HG02610 (cell line): ENCODE results near the gene CA4.
"Not testable (repeated sequence)": the region's sequence is repeated elsewhere in the genome, so short reads cannot be mapped to it uniquely, and the experiment has no call there.

Source experiments
- ATAC-seq: cut with Tn5 transposase; IDR thresholded peaks from one replicate; pipeline ENCODE4 v1.9.1; 2021; ENCODE audit warnings: mild to moderate bottlenecking, moderate library complexity; ENCODE audit not compliant: unreplicated experiment

Gene CA4

DNA sequence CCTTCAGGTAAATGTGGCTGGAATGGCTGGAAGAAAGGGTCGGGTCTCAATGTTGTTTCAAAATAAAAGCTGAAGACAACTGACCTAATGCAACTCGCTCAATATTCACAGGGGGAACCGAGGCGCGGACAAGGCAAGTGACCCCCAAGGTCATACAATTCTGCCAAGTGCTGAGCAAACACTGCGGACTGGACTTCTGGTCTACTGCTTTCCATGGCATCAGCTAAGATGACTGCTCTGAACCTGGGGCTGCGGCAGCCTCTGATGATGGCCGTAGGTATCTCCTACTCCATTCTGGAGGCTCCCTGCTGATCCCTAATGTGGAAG lies 21.9 kb downstream of the CA4 start:
- ATAC-seq: no peak

DNA sequence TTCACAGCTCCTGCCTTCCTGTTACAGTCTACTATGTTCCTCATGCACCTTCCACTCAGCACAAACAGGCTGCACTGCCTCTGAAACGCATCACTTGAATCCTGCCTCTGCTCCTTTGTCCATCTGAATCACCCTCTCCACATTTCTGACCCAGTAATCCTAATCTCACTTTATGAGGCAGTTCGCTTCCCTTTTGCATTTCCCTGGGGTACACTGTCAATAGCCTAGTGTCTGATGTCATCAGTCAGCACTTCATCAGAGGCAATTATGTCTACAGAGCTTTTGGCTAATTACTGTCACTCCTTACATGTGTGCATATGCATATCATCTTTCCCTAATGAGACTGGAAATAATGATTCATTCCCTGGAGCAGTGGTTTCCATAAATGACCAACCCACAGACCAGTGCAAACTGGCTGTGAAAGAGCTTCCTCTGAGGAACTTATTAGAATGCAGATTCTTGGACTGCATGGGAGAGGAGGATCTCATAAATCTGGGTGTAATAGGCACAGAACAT lies 23.6 kb downstream of the CA4 start:
- ATAC-seq: no peak

DNA sequence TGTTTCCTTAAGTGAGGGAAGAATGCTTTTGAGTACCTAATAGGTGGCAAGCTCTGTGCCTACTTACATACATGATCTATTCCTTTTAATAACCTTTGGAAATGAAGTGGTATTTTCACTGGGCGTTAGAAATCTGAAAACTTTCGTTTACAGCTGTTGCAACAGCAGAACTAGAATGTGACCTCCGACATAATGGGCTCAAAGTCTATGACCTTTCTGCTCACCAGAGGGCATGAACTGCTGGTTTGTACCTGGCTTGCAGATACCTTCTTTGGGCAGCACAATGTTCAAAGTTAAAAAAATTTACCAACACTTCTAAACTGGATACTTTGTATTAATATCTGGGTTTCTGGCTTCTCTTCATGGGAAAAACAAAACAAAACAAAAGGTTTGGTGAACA lies 24.3 kb downstream of the CA4 start:
- ATAC-seq: no peak

DNA sequence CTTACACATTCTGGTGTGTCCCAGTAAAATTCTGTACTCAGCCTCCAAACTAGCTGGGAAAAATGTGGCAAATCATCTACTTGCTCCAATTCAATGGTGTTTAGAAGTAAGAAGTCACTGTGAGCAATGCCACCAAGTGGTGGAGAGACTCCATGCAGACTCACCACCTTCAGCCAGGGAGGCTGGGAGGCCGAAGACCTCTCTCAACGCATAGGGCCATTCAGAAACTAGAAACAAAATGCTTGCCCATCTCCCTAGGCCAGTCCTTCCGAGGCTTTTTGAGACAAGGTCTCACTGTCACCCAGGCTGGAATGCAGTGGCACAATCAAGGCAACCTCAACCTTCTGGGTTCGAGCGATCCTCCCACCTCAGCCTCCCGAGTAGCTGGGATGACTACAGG lies 25.0 kb downstream of the CA4 start:
- ATAC-seq: not testable (repeated sequence)

DNA sequence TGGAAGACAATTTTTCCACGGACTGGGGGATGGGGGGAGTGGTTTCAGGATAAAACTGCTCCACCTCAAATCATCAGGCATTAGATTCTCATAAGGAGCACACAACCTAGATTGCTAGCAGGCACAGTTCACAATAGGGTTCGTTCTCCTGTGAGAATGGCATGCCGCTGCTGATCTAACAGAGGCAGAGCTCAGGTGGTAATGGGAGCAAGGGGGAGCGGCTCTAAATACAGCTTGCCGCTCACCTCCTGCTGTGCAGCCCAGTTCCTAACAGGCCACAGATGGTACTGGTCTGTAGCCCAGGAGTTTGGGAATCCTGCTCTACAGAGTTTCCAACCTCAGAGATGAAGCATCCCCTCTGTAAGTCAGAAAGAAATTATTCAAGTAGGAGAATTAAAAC lies 27.0 kb downstream of the CA4 start:
- ATAC-seq: not testable (repeated sequence)

DNA sequence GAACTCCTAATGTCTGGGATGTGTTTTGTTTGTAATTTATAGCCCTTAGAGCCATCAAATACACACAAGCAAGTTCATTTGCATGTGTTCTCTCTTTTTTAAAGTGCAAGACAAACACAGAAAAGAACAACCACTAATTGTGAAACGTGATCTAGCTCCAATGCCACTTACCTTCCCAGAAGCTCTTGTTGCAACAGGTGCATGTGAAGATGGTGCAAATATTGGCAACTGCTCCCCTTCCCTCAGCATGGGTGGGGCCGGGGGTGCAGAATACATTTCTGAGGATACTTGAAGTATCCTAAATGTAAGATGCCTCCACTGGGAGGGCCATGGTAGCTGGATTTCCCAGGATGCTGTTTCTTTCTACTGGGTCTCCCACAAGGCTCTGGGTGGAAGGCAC lies 28.4 kb downstream of the CA4 start:
- not testable (repeated sequence) for ATAC-seq

DNA sequence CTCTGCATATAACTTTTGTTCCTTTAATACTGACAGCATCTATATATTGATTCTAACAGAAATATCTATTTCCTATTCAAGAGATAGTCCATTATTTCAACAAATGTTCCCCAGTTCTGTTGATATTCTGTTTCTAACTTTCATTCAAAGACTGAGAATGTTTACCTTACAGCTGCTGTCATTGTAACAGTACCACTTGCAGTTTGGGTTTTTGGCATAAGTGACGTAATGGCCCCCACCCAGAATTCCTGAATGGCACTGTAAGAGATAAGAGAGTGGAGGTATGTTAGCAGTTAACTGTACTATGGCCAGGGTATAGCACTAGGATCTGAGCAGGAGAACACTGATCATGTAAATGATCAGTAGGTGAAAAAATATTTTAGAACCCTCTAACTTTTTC lies 30.6 kb downstream of the CA4 start:
- not testable (repeated sequence) for ATAC-seq

DNA sequence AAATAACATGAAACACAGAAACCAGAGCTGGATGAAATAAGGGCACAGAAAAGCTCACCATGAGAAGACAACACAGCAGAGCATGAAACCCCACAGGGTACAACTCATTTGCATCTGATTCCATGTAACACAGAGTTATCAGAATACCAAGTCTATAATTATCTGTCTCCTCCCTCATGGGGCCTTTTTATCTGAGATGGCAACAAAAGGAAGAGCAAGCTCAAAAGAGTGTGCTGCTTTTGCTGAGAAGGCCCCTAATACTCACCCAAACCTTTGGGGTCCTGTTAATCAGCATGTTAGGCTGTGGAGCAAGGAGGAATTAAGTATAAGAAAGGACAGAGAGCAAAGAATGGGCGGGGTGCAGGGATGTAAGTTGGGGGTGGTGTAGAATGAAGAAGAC lies 36.6 kb downstream of the CA4 start:
- ATAC-seq: not testable (repeated sequence)

DNA sequence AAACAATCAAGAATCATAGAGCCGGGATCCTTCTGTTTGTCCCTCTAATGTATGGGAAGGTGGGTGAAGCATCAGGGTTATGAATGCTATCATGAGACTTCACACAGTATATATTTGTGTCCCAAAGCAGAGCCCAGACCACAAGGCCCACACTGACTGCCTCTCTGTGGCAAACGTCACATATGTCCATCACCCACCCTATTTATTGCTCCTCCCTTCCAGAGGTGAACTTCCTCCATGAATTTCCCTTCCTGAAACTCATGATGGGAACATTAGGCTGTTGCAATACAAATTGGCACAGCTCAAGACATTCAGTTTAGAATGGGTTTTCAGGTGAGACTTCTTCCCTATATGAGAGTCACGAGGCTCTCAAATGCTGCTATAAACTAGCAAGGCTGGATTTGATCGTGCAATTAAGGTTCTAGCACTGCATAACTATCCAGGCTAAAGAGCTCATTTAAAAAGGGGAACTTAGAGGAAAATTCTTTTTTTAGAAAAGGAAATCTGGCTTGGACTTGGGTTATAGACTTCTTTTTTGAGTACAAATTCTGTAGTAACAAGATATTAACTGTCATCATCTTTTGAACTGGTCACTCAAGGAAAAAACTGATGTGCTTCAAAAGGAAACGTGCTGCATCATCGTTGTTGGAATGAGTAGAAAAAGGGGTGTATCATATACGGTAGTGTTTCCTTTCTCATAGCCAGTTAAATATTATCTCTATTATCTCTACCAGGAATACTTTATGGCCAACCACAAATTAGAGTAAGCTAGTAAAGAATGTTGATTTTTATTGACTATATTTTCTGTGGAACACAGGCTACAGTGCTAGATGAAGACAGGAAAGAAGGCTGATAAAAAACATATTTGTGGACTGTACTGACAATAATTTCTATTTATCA lies 37.3 kb downstream of the CA4 start:
- not testable (repeated sequence) for ATAC-seq

DNA sequence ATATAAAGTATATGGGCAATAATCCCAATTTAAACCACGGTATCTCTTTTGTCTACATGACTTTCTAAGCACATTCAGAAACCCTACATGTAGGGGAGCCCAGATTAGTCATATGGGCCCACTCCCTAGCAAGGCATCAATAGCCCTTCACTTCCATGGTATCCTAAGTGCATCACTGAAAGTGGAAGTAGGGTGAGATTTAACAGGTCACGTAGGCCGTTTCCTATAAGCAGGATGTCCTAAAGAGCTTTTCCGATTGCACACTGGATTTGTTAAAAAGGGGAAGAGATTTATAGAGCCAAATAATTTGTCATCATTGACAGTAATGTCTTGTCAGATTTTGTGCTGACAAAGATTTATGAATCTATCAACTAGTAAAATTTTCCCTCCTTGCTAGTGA lies 39.0 kb downstream of the CA4 start:
- no peak for ATAC-seq

DNA sequence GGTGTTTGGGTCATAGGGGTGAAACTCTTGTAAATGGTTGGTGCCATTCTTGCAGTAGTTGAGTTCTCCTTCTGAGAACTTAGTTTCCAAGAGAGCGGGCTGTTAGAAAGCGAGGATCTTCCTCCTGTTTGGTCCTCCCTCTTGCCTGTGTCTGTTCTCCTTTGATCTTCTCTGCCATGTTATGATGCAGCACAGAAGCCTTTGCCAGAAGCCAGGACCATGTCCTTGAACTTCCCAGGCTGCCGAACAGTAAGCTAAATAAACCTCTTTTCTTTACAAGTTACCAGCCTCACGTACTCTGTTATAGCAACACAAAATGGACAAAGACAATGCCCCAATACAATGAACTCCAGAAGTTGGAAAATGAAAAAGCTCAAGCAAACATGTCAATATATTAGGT lies 40.3 kb downstream of the CA4 start:
- ATAC-seq: not testable (repeated sequence)

DNA sequence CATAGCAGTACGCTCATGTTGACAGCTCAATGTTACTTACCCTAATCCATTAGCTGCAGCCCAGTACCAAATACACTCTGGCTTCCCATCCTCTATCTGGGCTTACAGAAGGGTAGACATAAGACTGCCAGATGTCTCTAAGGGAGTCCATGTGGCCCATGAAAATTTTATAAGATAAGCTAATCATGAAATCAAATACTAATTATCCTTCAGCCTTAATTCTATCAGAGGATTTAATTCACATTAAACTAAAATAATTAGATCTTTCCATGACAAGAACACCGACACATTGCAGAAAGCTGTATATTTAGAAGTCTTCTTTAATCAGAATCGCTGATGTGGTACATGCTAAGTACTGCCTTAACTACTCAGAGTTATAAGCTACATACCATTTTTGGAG lies 43.3 kb downstream of the CA4 start:
- ATAC-seq: not testable (repeated sequence)

DNA sequence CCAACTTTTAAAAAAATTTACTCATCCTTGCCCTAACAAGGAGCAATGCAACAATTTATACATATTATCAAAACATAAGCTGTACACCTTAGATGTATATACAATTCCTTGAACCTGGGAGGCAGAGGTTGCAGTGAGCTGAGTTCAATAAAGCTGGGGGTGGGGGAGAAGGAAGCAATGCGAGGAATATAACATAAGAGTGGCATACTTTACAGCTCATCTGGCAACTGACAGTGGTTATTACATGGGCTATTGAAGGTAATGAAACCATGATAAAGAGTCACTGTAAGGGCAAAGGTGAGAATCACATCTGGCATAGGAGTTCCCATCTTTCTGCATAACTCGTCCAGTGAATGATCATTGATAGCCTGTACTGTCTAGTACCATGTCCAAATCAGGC lies 43.7 kb downstream of the CA4 start:
- ATAC-seq: no peak

DNA sequence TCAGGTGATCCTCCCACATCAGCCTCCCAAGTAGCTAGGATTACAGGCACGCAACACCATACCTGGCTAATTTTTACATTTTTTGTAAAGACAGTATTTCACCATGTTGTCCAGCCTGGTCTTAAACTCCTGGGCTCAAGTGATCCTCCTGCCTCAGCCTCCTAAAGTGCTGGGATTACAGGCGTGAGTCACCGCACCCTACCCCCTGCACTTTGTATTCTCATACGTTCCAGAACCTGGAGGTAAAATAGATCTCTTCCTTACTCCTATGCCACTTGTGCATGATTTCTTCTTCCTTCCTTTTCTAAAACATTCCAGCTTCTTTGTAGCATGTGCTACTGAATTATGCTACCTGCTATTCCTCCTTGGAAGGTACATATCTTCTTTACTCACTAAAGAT lies 44.4 kb downstream of the CA4 start:
- not testable (repeated sequence) for ATAC-seq

DNA sequence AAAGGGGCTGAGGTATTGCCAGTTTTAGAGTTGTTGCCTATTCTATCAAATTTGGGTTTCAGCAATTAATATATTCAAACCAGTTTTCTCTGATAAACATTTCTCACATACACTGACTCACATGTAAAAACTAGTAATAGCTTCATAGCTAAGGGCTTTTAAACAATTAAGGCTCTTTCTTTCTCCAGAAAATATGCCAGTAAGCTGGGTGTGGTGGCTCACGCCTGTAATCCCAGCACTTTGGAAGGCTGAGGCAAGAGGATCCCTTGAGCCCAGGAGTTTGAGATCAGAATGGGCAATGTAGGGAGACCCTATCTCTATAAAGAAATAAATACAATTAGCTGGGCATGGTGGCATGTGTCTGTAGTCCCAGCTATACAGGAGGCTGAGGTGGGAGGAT lies 48.9 kb downstream of the CA4 start:
- ATAC-seq: not testable (repeated sequence)

DNA sequence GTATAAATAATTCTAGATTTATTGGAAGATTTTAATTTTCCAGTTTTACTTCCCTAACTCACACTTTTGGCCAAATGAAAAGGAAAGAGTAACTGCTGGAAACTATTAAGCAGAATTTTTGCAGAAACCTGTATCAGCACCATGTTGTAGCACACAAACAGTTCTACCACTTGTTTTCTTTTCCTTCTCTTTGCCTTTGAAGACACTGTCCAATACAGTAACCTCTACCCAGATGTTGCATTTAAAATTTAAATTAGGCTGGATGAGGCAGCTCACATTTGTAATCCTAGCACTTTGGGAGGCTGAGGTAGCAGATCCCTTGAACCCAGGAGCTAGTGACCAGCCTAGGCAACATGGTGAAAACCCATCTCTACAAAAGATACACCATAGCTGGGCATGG lies 56.0 kb downstream of the CA4 start:
- not testable (repeated sequence) for ATAC-seq

DNA sequence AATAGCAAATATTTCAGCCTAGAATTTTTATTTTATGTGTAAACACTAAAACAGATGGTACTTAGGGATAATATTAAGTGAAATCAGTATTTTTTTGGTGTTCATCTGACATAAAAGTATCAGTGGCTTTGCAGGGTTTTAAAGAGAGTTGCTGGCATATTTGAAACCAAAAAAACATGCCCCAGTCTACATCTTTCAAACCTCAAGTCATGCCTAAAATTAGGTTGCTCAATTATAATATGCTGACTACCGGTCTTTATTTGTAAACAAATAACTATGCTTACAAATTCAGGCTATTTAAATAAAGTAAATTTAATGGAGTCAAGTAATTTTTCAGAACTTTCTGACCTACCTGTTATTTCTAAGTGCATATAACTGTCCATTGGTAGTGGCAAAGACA lies 58.5 kb downstream of the CA4 start:
- not testable (repeated sequence) for ATAC-seq
